Lower lobe of right lung (tissue), 2 donors: ENCODE measurements around the gene DCUN1D5. TPM values are rescaled to one million over a fixed set of nuclear protein-coding genes. Genes with fewer than 3 reads are reported as not detected.

Experiments
- ATAC-seq, 2 donors: fragments of 200-7000 bp; cut with Tn5 transposase; one replicate each; pipeline ENCODE4 v1.9.1; 2020 to 2022; ENCODE audit warnings: mild to moderate bottlenecking in 2 of 2, moderate library complexity in 2 of 2
- DNase-seq: peaks from one replicate; pipeline ENCODE4 v3.0.0-alpha.2; 2020
- H3K27ac ChIP-seq: fragments of 200-600 bp; one replicate; pipeline ENCODE4 v1.8.0; 2022
- H3K27me3 ChIP-seq: fragments of 200-600 bp; one replicate; pipeline ENCODE4 v1.8.0; 2022; ENCODE audit warnings: low read depth
- H3K36me3 ChIP-seq: fragments of 200-600 bp; one replicate; pipeline ENCODE4 v1.8.0; 2022; ENCODE audit warnings: mild to moderate bottlenecking
- H3K4me1 ChIP-seq: fragments of 200-600 bp; one replicate; pipeline ENCODE4 v1.8.0; 2022
- H3K4me3 ChIP-seq: fragments of 200-600 bp; one replicate; pipeline ENCODE4 v1.8.0; 2022; ENCODE audit warnings: mild to moderate bottlenecking
- H3K9me3 ChIP-seq: fragments of 200-600 bp; one replicate; pipeline ENCODE4 v1.8.0; 2022
- intact Hi-C: fragments of 100-400 bp; cut with DNase I; formaldehyde crosslinking; loops from one replicate; pipeline ENCODE4 v1.11.0; 2022
- total RNA-seq: library from RNA; stranded (reverse); fragmentation: NEBNext Ultra II Directional; extraction: Animal tissue kit (Norgen Biotek cat#: 25700); gene quantifications from one replicate; pipeline ENCODE4 v1.2.1, GENCODE V29; 2021
- TF ChIP-seq, protein P1 (sequence below): fragments of 200-600 bp; IDR thresholded peaks from one replicate; pipeline ENCODE4 v1.8.0; 2022; ENCODE audit warnings: antibody characterized with exemption, mild to moderate bottlenecking
- donor health status: DM: no; HTN: yes; CAD: no; lungs with severe emphysema.

The DCUN1D5 gene
- total RNA-seq, 1 donor from 2014 or later = 18.1 TPM

DNA sequence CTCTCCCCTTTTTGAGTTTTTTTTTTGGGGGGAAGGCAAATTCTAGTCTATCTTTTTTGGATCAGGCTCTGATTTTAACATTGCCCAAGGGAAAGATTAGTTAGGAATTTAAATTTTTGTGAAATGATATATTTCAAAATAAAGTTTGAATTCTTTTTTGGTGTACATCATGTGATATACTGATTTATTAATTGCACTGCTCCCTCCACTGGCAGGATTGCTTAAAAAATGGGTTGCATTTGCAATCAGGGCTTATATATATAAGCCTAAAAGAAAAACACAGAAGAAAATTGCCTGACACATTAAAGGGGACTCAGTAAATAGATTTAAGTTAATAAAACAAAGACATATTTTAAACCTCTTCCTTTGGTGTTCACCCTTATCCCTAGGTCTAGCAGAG is 18.4 kb upstream of the DCUN1D5 start:
- ATAC-seq = no peak
- no peak overlapping the region for H3K27ac ChIP-seq
- no peaks in the 10 kb centered on the region for H3K27me3 ChIP-seq
- no peaks in the 10 kb centered on the region for H3K9me3 ChIP-seq
- H3K4me1 ChIP-seq = peaks cover 19% of the 10 kb centered on the region
- no peak for DNase-seq
- peak overlapping the region; percentile 57 for H3K4me3 ChIP-seq
- H3K36me3 ChIP-seq = no peaks in the 10 kb centered on the region
- TF ChIP-seq, protein P1, sequence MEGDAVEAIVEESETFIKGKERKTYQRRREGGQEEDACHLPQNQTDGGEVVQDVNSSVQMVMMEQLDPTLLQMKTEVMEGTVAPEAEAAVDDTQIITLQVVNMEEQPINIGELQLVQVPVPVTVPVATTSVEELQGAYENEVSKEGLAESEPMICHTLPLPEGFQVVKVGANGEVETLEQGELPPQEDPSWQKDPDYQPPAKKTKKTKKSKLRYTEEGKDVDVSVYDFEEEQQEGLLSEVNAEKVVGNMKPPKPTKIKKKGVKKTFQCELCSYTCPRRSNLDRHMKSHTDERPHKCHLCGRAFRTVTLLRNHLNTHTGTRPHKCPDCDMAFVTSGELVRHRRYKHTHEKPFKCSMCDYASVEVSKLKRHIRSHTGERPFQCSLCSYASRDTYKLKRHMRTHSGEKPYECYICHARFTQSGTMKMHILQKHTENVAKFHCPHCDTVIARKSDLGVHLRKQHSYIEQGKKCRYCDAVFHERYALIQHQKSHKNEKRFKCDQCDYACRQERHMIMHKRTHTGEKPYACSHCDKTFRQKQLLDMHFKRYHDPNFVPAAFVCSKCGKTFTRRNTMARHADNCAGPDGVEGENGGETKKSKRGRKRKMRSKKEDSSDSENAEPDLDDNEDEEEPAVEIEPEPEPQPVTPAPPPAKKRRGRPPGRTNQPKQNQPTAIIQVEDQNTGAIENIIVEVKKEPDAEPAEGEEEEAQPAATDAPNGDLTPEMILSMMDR = peak; percentile 18
- intact Hi-C loops = no loop called here

DNA sequence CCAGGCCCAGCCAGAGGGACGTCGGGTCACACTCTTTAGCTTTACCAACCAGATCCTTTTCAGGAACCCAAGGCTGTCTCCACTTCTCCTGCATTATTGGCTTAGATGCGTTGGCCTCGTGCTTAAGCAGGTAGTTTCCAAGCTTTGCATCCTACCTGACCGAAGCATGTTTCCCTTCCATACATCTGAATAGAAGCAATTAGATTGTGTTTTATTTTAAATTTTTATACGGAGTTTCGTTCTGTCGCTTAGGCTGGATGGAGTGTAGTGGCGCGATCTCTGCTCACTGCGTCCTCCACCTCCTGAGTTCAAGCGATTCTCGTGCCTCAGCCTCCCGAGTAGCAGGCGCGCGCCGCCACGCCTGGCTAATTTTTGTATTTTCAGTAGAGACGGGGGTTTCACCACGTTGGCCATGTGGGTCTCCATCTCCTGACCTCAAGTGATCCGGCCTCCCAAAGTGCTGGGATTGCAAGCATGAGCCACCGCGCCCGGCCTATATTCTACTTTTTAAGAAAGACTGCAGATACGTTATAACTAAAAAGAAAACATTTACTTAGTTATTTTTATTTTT is 17.9 kb upstream of the DCUN1D5 start:
- H3K27ac ChIP-seq = peak overlapping the region; percentile 79
- H3K9me3 ChIP-seq = no peaks in the 10 kb centered on the region
- no peaks in the 10 kb centered on the region for H3K27me3 ChIP-seq
- no peaks in the 10 kb centered on the region for H3K36me3 ChIP-seq
- DNase-seq = no peak
- ATAC-seq = peak in 1 of 2 donors; percentile 4
- TF ChIP-seq, protein P1 = no peak
- peak overlapping the region; percentile 57 for H3K4me3 ChIP-seq
- intact Hi-C loops = no loop called here
- H3K4me1 ChIP-seq = peaks cover 19% of the 10 kb centered on the region

DNA sequence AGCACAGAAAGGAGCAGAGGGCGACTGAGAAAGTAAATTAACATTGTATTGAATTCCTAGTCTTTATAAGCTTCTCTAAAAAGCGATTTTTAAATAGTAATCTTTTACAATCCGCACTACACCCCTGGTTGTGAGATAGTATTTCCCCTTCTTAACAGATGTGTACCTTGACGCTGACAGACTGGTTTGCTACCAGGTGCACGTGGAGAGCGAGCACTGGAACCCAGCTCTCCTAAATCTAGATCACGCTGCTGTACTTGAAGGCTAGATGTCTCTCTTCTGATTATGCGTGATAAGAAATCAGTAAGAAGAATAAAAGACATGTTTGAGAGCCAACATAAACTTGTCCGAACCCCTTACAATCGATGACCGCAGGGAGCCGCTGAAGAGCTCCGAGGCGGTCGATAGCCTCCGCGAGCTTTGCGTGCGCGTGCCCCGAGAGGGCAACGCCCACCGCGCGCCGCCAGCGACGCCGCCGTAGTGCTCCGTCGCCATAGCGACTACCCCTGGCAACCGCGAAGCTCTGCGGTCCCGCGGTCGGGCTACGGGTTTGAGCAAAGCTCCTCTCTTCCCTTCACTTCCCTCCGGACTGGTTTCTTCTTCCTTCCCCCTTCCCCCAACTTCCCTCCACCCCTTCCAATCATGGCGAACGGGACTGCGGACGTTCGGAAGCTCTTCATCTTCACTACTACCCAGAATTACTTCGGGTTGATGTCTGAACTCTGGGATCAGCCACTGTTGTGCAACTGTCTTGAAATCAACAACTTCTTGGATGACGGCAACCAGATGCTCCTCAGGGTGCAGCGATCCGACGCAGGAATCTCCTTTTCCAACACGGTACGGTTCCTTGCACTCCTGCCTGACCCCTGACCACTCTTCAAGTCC is 17.2 kb upstream of the DCUN1D5 start, which contains the start of gene DYNC2H1:
Gene DYNC2H1 (plus strand): TSS at position 494 of the 885 bp plus-strand sequence. CDS start 149 bp downstream, at position 643.
- no peaks in the 10 kb centered on the region for H3K9me3 ChIP-seq
- ATAC-seq (peak; percentile 100), DNase-seq (peak; percentile 93)
- H3K4me3 ChIP-seq = peak within 1 kb of the TSS; percentile 57
- H3K27me3 ChIP-seq = no peaks in the 10 kb centered on the region
- H3K27ac ChIP-seq = peak within 1 kb of the TSS; percentile 79
- peaks cover 19% of the 10 kb centered on the region for H3K4me1 ChIP-seq
- TF ChIP-seq, protein P1 = peak; percentile 63
- H3K36me3 ChIP-seq = no peaks in the 10 kb centered on the region
- intact Hi-C loops = no loop called here

- Histone ChIP-seq H3K4me3 (no peak overlapping the region), H3K36me3 (no peaks in the 10 kb centered on the region), H3K27ac (no peak overlapping the region), H3K27me3 (peaks cover 5% of the 10 kb centered on the region), H3K4me1 (no peaks in the 10 kb centered on the region), H3K9me3 (no peaks in the 10 kb centered on the region)
- ATAC-seq (no peak), DNase-seq (no peak)
- TF ChIP-seq, protein P1 = no peak
- intact Hi-C loops = no loop called here
Observed at GRCh38 chr11:103097279-103097678, 5.3 kb upstream of the DCUN1D5 start.

- Histone ChIP-seq H3K4me1 (peaks cover 17% of the 10 kb centered on the region), H3K4me3 (peak overlapping the region; percentile 92), H3K27me3 (peaks cover 4% of the 10 kb centered on the region), H3K36me3 (no peaks in the 10 kb centered on the region), H3K27ac (peak overlapping the region; percentile 87), H3K9me3 (no peaks in the 10 kb centered on the region)
- intact Hi-C loops = no loop called here
- TF ChIP-seq, protein P1 = no peak
- DNase-seq (peak; percentile 71), ATAC-seq (peak; percentile 69 to 82)
Observed at GRCh38 chr11:103091064-103091800, 728 bp downstream of the DCUN1D5 start.
